GM19043 (cell line): ENCODE results near the gene CAMK2B.
"Not testable (repeated sequence)": the region's sequence is repeated elsewhere in the genome, so short reads cannot be mapped to it uniquely, and the experiment has no call there.

Experiments used
- ATAC-seq: cut with Tn5 transposase; IDR thresholded peaks from one replicate; pipeline ENCODE4 v1.9.1; 2021; ENCODE audit warnings: low read depth; ENCODE audit not compliant: unreplicated experiment

The CAMK2B gene

GRCh38 chr7:44200699-44201461 lies 124.5 kb downstream of the CAMK2B start, which contains the start of gene YKT6:
Gene YKT6 (plus strand): TSS chr7:44200978. CDS start chr7:44201136, 158 bp downstream.
- peak; percentile 97 for ATAC-seq

- ATAC-seq, result not testable (repeated sequence)
Measured at GRCh38 chr7:44200163-44200562, 125.2 kb downstream of the CAMK2B start.

GRCh38 chr7:44197474-44197873 lies 127.9 kb downstream of the CAMK2B start:
- ATAC-seq, result no peak

- ATAC-seq, result no peak
Measured at GRCh38 chr7:44196450-44196872, 128.9 kb downstream of the CAMK2B start.

- ATAC-seq, result no peak
Measured at GRCh38 chr7:44195889-44196288, 129.5 kb downstream of the CAMK2B start.

GRCh38 chr7:44194562-44195145 lies 130.7 kb downstream of the CAMK2B start:
- ATAC-seq, result no peak

- ATAC-seq, result no peak
Measured at GRCh38 chr7:44194069-44194468, 131.3 kb downstream of the CAMK2B start.

- ATAC-seq, result no peak
Measured at GRCh38 chr7:44193011-44193802, 132.2 kb downstream of the CAMK2B start.

GRCh38 chr7:44191171-44191570 lies 134.2 kb downstream of the CAMK2B start:
- ATAC-seq, result no peak

- ATAC-seq, result no peak
Measured at GRCh38 chr7:44189993-44190872, 135.2 kb downstream of the CAMK2B start.

GRCh38 chr7:44189286-44189992 lies 136.0 kb downstream of the CAMK2B start, which contains the start of gene GCK:
Gene GCK (minus strand): TSS chr7:44189439. CDS start chr7:44188953, 486 bp downstream.
- no peak for ATAC-seq

- ATAC-seq, result no peak
Measured at GRCh38 chr7:44188480-44189225, 136.7 kb downstream of the CAMK2B start.

- ATAC-seq, result no peak
Measured at GRCh38 chr7:44187636-44188416, 137.6 kb downstream of the CAMK2B start.

GRCh38 chr7:44186736-44187135 lies 138.7 kb downstream of the CAMK2B start:
- no peak for ATAC-seq

GRCh38 chr7:44185729-44186128 lies 139.7 kb downstream of the CAMK2B start:
- no peak for ATAC-seq

- ATAC-seq, result no peak
Measured at GRCh38 chr7:44184873-44185446, 140.4 kb downstream of the CAMK2B start.

- no peak for ATAC-seq
Measured at GRCh38 chr7:44184206-44184872, 141.1 kb downstream of the CAMK2B start.
